HepG2 (cell line): ENCODE data around the gene POSTN. TPM values are rescaled to one million over a fixed set of nuclear protein-coding genes. Genes with fewer than 3 reads are reported as not detected.

Source experiments
- ATAC-seq: fragments of 200-7000 bp; cut with Tn5 transposase; 3 replicates; pipeline ENCODE4 v1.9.1; 2020; ENCODE audit warnings: mild to moderate bottlenecking, moderate library complexity
- BruUV-seq: library from RNA; stranded (reverse); fragments of 400-500 nt; replicated peaks from 2 replicates; lab custom pipeline; 2021; lab: Mats Ljungman, UMichigan
- CTCF ChIA-PET: fragments of 300-600 bp; formaldehyde crosslinking; extraction: SDS; loops from one replicate; lab custom pipeline; 2021; ENCODE audit warnings: low total read pairs, inconsistent platforms, low intra/inter-chr PET ratio; lab: Yijun Ruan, JAX
- POLR2A ChIA-PET: fragments of 350-600 bp; sonication (Branson Sonifier 250); formaldehyde crosslinking; loops from one replicate; lab custom pipeline; 2020; ENCODE audit warnings: antibody characterized with exemption, inconsistent platforms; lab: Yijun Ruan, JAX
- DNase-seq: peaks from one replicate; pipeline ENCODE4 v3.0.0-alpha.2; 2015; ENCODE audit warnings: low spot score
- FAIRE-seq: peaks from 3 replicates; lab custom pipeline; 2011; peaks lifted over from hg19 to GRCh38; lab: Jason Lieb, UNC
- H2AFZ ChIP-seq: one replicate; pipeline ENCODE4 v1.6.1; 2011; ENCODE audit warnings: low read length, inconsistent platforms
- H3K27ac ChIP-seq: fragments of 300-600 bp; 3 replicates; pipeline ENCODE4 v1.8.0; 2011; ENCODE audit warnings: mixed run types, mild to moderate bottlenecking, mixed read lengths, low read length, inconsistent platforms; ENCODE audit not compliant: insufficient read depth; ENCODE audit errors: extremely low read length
- H3K27me3 ChIP-seq, 2 experiments: fragments of 200-600 bp in 1 of 2; 2 replicates in 1 of 2; 3 replicates in 1 of 2; pipeline versions ENCODE4 v1.6.0 to v1.8.0; 2011; ENCODE audit warnings: low read length in 2 of 2, mild to moderate bottlenecking in 2 of 2, moderate library complexity in 2 of 2, inconsistent platforms in 1 of 2; ENCODE audit not compliant: insufficient read depth in 2 of 2, control insufficient read depth in 1 of 2
- H3K36me3 ChIP-seq, 2 experiments: fragments of 200-600 bp in 1 of 2; replicated peaks in 1 of 2; 2 replicates in 1 of 2; 3 replicates in 1 of 2; pipeline versions ENCODE4 v1.5.1 to v1.8.0; 2011; ENCODE audit warnings: low read length in 2 of 2, inconsistent platforms in 1 of 2; ENCODE audit not compliant: insufficient read depth in 2 of 2, control insufficient read depth in 1 of 2
- H3K4me1 ChIP-seq: 2 replicates; pipeline ENCODE4 v1.5.1; 2012; ENCODE audit warnings: low read length, inconsistent platforms; ENCODE audit not compliant: insufficient read depth
- H3K4me2 ChIP-seq: 2 replicates; pipeline ENCODE4 v1.6.0; 2011; ENCODE audit warnings: low read depth, low read length, inconsistent platforms
- H3K4me3 ChIP-seq, 3 experiments: fragments of 200-600 bp in 1 of 3; sonication (generic), shearing (Covaris generic) in 1 of 3; replicated peaks in 1 of 3; 2 replicates each; pipeline ENCODE4 v1.5.1; 2011 to 2016; ENCODE audit warnings: low read length in 3 of 3, inconsistent platforms in 2 of 3, low read depth in 2 of 3, mild to moderate bottlenecking in 2 of 3, control low read depth in 1 of 3, mixed read lengths in 1 of 3; ENCODE audit not compliant: insufficient read depth in 1 of 3
- H3K79me2 ChIP-seq: one replicate; pipeline ENCODE4 v1.6.1; 2011; ENCODE audit warnings: low read length, inconsistent platforms; ENCODE audit not compliant: insufficient read depth
- H3K9ac ChIP-seq: 2 replicates; pipeline ENCODE4 v1.6.0; 2011; ENCODE audit warnings: mild to moderate bottlenecking, low read depth, low read length, inconsistent platforms; ENCODE audit not compliant: insufficient read depth
- H3K9me3 ChIP-seq: 2 replicates; pipeline ENCODE4 v1.5.1; 2012; ENCODE audit warnings: mild to moderate bottlenecking, low read length
- H4K20me1 ChIP-seq: 2 replicates; pipeline ENCODE4 v1.6.0; 2011; ENCODE audit warnings: inconsistent platforms, mild to moderate bottlenecking, low read length, moderate library complexity; ENCODE audit not compliant: insufficient read depth
- ASH2L ChIP-seq: fragments of 300-600, 200-600 bp; sonication (generic); IDR thresholded peaks from 2 replicates; pipeline ENCODE4 v1.7.0; 2017; ENCODE audit warnings: low read depth, mild to moderate bottlenecking, moderate library complexity, mixed read lengths, low read length; ENCODE audit not compliant: insufficient read length
- CHCHD3 ChIP-seq: sonication (generic); formaldehyde crosslinking; IDR thresholded peaks from 2 replicates; pipeline ENCODE4 v1.8.0; 2022; ENCODE audit warnings: mild to moderate bottlenecking, missing genetic modification reagents, moderate library complexity
- GATA4 ChIP-seq: sonication (generic); IDR thresholded peaks from 2 replicates; pipeline ENCODE4 v1.6.1; 2016; ENCODE audit warnings: antibody characterized with exemption, low read depth, borderline replicate concordance
- IRX3 ChIP-seq: sonication (generic); formaldehyde crosslinking; IDR thresholded peaks from 2 replicates; pipeline ENCODE4 v1.8.1; 2023; ENCODE audit warnings: mild to moderate bottlenecking, low read depth, missing genetic modification reagents, borderline replicate concordance
- ISL2 ChIP-seq: sonication (generic); formaldehyde crosslinking; IDR thresholded peaks from 2 replicates; pipeline ENCODE4 v1.5.0; 2020; ENCODE audit warnings: missing genetic modification reagents
- PHF5A ChIP-seq: IDR thresholded peaks from one replicate; pipeline ENCODE4 v1.6.1; 2018; ENCODE audit warnings: low read depth, missing genetic modification reagents; ENCODE audit not compliant: unreplicated experiment
- SIX4 ChIP-seq: sonication (generic); formaldehyde crosslinking; IDR thresholded peaks from 2 replicates; pipeline ENCODE4 v1.4.0; 2020; ENCODE audit warnings: missing genetic modification reagents
- XRCC5 ChIP-seq: fragments of 200-400 bp; formaldehyde crosslinking; optimal IDR thresholded peaks from 2 replicates; pipeline ENCODE3; 2017; ENCODE audit warnings: mild to moderate bottlenecking, low read length
- ZNF44 ChIP-seq: sonication (generic); formaldehyde crosslinking; IDR thresholded peaks from 2 replicates; pipeline ENCODE4 v1.5.1; 2020; ENCODE audit warnings: mild to moderate bottlenecking, missing genetic modification reagents
- ZNF768 ChIP-seq: sonication (generic); formaldehyde crosslinking; IDR thresholded peaks from 2 replicates; pipeline ENCODE4 v1.4.0; 2020; ENCODE audit warnings: missing genetic modification reagents
- ZSCAN9 ChIP-seq: IDR thresholded peaks from 2 replicates; pipeline ENCODE4 v1.6.1; 2016; ENCODE audit warnings: borderline replicate concordance
- WGBS: methylation state at CpG from one replicate; pipeline ENCODE4 v1.1.6; 2017; ENCODE audit warnings: low lambda C conversion rate; 5-methylcytosine and 5-hydroxymethylcytosine counted together
- in situ Hi-C: cut with HindIII; loops from 2 replicates; pipeline ENCODE4 v1.10.0; 2017; ENCODE audit warnings: low pct_unique_long_range_greater_than_20kb; ENCODE audit not compliant: extremely low pct_ligation_motif_present
- intact Hi-C: fragments of 100-400 bp; cut with micrococcal nuclease; formaldehyde crosslinking; loops from one replicate; pipeline ENCODE4 v1.10.0; 2022; ENCODE audit not compliant: unreplicated experiment
- polyA plus RNA-seq, 8 experiments: library from polyadenylated mRNA; depleted of rRNA in 3 of 8; stranded (reverse) in 7 of 8; unstranded in 1 of 8; fragments of >200 nt; fragmentation: Illumina TruSeq in 4 of 8; extraction: Trizol in 4 of 8; gene quantifications; 2 replicates each; pipeline versions ENCODE4 v1.2.1 to v1.2.3, GENCODE V29; 2011 to 2016; ENCODE audit warnings: low read depth in 4 of 8, missing spikeins in 1 of 8, mixed read lengths in 1 of 8; ENCODE audit not compliant: insufficient read depth in 1 of 8
- total RNA-seq, 5 experiments: library from RNA; depleted of rRNA; stranded (reverse); fragments of >200 nt; fragmentation: Illumina TruSeq; extraction: Trizol; gene quantifications; 2 replicates each; pipeline ENCODE4 v1.2.3, GENCODE V29; 2016; ENCODE audit warnings: low read depth in 1 of 5
- TF ChIP-seq, protein P1 (sequence below): sonication (generic); formaldehyde crosslinking; IDR thresholded peaks from 2 replicates; pipeline ENCODE4 v1.5.1; 2020; ENCODE audit warnings: mild to moderate bottlenecking, missing genetic modification reagents, borderline replicate concordance

POSTN gene
- total and polyA plus RNA-seq, 2 of the 13 experiments (the other 11 are each of a cell fraction or from before 2014, with no cell fraction given) = not detected

DNA sequence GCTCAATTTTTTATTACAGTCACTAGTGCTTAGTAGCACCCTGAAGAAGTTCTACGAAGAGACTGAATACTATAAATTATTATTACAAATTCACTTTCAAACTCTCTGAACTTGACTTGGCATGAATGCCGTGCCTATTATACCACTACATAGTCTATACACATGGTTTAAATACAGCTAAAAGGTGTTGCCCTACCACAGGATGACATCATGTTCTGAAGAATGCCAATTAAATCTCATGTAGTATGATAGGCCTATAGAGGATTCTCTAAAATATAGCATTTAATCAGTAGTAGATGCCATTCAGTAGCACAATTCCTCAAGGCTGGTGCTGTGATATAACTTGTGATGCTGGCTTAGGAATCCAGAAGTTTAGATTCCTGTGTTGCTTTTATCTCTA, 16.7 kb upstream of the POSTN start:
- WGBS = 0% methylated on average over 2 of the region's 2 CpGs
- H4K20me1 ChIP-seq = no peaks in the 10 kb centered on the region
- no TSS peak for BruUV-seq
- in situ Hi-C loops (no loop called here), intact Hi-C loops (no loop called here)
- H3K27ac ChIP-seq = no peak overlapping the region
- H3K9me3 ChIP-seq = no peaks in the 10 kb centered on the region
- H3K4me2 ChIP-seq = no peak overlapping the region
- H3K79me2 ChIP-seq = no peaks in the 10 kb centered on the region
- H3K27me3 ChIP-seq = no peaks in the 10 kb centered on the region
- FAIRE-seq = no peak
- no peak for DNase-seq
- no peak for ATAC-seq
- ChIA-PET CTCF (no interaction called here), POLR2A (no interaction called here)
- no peak overlapping the region for H3K4me3 ChIP-seq
- H3K4me1 ChIP-seq = no peaks in the 10 kb centered on the region
- no peak overlapping the region for H3K9ac ChIP-seq
- no peaks in the 10 kb centered on the region for H3K36me3 ChIP-seq
- no peak overlapping the region for H2AFZ ChIP-seq
- no peak for TF ChIP-seq SIX4 (CRISPR knock-in tag)
- TF ChIP-seq ZNF44 (CRISPR knock-in tag) = no peak
- TF ChIP-seq XRCC5 = no peak
- no peak for TF ChIP-seq ISL2
- TF ChIP-seq IRX3 (CRISPR knock-in tag) = no peak
- no peak for TF ChIP-seq ZSCAN9 (CRISPR knock-in tag)
- no peak for TF ChIP-seq PHF5A (CRISPR knock-in tag)
- TF ChIP-seq GATA4 = no peak
- TF ChIP-seq ZNF768 (CRISPR knock-in tag) = no peak
- TF ChIP-seq ASH2L = no peak
- no peak for TF ChIP-seq CHCHD3 (CRISPR knock-in tag)
- TF ChIP-seq, protein P1, sequence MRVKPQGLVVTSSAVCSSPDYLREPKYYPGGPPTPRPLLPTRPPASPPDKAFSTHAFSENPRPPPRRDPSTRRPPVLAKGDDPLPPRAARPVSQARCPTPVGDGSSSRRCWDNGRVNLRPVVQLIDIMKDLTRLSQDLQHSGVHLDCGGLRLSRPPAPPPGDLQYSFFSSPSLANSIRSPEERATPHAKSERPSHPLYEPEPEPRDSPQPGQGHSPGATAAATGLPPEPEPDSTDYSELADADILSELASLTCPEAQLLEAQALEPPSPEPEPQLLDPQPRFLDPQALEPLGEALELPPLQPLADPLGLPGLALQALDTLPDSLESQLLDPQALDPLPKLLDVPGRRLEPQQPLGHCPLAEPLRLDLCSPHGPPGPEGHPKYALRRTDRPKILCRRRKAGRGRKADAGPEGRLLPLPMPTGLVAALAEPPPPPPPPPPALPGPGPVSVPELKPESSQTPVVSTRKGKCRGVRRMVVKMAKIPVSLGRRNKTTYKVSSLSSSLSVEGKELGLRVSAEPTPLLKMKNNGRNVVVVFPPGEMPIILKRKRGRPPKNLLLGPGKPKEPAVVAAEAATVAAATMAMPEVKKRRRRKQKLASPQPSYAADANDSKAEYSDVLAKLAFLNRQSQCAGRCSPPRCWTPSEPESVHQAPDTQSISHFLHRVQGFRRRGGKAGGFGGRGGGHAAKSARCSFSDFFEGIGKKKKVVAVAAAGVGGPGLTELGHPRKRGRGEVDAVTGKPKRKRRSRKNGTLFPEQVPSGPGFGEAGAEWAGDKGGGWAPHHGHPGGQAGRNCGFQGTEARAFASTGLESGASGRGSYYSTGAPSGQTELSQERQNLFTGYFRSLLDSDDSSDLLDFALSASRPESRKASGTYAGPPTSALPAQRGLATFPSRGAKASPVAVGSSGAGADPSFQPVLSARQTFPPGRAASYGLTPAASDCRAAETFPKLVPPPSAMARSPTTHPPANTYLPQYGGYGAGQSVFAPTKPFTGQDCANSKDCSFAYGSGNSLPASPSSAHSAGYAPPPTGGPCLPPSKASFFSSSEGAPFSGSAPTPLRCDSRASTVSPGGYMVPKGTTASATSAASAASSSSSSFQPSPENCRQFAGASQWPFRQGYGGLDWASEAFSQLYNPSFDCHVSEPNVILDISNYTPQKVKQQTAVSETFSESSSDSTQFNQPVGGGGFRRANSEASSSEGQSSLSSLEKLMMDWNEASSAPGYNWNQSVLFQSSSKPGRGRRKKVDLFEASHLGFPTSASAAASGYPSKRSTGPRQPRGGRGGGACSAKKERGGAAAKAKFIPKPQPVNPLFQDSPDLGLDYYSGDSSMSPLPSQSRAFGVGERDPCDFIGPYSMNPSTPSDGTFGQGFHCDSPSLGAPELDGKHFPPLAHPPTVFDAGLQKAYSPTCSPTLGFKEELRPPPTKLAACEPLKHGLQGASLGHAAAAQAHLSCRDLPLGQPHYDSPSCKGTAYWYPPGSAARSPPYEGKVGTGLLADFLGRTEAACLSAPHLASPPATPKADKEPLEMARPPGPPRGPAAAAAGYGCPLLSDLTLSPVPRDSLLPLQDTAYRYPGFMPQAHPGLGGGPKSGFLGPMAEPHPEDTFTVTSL (CRISPR knock-in tag) = no peak
